ENCODE data around the gene NELL2. TPM values are rescaled to one million over a fixed set of nuclear protein-coding genes. Genes with fewer than 3 reads are reported as not detected.

Gene NELL2
- total RNA-seq, 2 donors from 2014 or later = 5.1 to 6.9 TPM

DNA sequence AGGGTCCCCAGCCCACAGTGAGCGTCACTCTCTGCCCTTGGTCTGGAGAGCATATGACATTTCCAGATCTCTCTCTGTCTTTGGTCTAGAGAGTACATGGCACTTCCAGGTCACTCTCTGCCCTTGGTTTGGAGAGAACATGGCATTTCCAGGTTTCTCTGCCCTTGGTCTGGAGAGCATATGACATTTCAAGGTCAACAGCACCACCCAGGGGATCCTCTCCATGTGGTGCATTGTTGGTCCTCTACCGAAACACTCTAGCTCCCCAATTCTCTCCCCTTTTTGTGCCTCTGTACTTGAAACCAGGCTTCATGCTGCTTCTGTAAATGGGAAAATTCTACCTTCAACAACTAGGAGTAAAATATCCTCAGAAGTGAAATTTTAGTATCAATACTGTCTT, 399.4 kb downstream of the NELL2 start:
- H3K9me3 ChIP-seq (ENCODE audit: control insufficient read depth, low read length) = peaks cover 44% of the 10 kb centered on the region
- Mint-ChIP-seq H3K4me1 (no peaks in the 10 kb centered on the region), H3K9me3 (peaks cover 48% of the 10 kb centered on the region), H3K36me3 (ENCODE audit: low read depth) (peaks cover 2% of the 10 kb centered on the region), H3K4me3 (no peak overlapping the region), H3K27ac (no peak overlapping the region), H3K27me3 (ENCODE audit: insufficient read depth) (no peaks in the 10 kb centered on the region)
- H3K27me3 ChIP-seq (ENCODE audit: control insufficient read depth, insufficient read depth, low read length, poor library complexity, severe bottlenecking) = no peaks in the 10 kb centered on the region
- 84 to 90% methylated on average over 2 of the region's 2 CpGs for WGBS, 2 experiments (ENCODE audit: insufficient coverage in 1 of 2, insufficient read length in 1 of 2)
- no peak overlapping the region for H3K4me3 ChIP-seq (ENCODE audit: low read length)
- no peak overlapping the region for H3K9ac ChIP-seq (ENCODE audit: extremely low read depth, low read length, poor library complexity, severe bottlenecking)
- H3K4me1 ChIP-seq (ENCODE audit: control insufficient read depth, insufficient read depth, low read length) = no peaks in the 10 kb centered on the region
- TF ChIP-seq, protein P1, sequence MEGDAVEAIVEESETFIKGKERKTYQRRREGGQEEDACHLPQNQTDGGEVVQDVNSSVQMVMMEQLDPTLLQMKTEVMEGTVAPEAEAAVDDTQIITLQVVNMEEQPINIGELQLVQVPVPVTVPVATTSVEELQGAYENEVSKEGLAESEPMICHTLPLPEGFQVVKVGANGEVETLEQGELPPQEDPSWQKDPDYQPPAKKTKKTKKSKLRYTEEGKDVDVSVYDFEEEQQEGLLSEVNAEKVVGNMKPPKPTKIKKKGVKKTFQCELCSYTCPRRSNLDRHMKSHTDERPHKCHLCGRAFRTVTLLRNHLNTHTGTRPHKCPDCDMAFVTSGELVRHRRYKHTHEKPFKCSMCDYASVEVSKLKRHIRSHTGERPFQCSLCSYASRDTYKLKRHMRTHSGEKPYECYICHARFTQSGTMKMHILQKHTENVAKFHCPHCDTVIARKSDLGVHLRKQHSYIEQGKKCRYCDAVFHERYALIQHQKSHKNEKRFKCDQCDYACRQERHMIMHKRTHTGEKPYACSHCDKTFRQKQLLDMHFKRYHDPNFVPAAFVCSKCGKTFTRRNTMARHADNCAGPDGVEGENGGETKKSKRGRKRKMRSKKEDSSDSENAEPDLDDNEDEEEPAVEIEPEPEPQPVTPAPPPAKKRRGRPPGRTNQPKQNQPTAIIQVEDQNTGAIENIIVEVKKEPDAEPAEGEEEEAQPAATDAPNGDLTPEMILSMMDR (conservative IDR thresholded peaks at IDR 0.05) = no peak
- no peak for DNase-seq
- no peaks in the 10 kb centered on the region for H3K36me3 ChIP-seq (ENCODE audit: control insufficient read depth, insufficient read depth, low read length)
- H3K27ac ChIP-seq (ENCODE audit: low read depth, low read length) = no peak overlapping the region

DNA sequence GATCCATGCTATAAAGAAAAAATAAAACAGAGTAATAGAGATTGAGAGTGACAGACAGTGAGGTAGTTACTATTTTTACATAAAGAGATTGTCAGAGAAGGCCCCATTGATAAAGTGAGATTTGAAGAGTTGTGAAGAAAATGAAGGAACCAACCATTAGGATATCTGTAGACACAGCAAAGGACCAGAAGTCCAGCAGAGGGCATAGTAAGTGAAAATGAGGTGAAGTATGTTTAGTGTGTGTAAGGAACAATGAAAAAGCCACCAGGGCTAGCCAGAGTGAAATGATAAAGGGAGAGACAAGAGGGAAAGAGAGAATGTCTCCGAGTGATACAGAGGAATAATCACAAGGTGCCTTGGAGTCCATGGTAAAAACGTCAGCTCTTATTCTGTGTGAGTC, 411.0 kb downstream of the NELL2 start:
- Histone ChIP-seq H3K27me3 (ENCODE audit: control insufficient read depth, insufficient read depth, low read length, poor library complexity, severe bottlenecking) (no peaks in the 10 kb centered on the region), H3K36me3 (ENCODE audit: control insufficient read depth, insufficient read depth, low read length) (no peaks in the 10 kb centered on the region), H3K4me1 (ENCODE audit: control insufficient read depth, insufficient read depth, low read length) (no peaks in the 10 kb centered on the region), H3K4me3 (ENCODE audit: low read length) (no peak overlapping the region), H3K9ac (ENCODE audit: extremely low read depth, low read length, poor library complexity, severe bottlenecking) (no peak overlapping the region), H3K9me3 (ENCODE audit: control insufficient read depth, low read length) (peaks cover 15% of the 10 kb centered on the region), H3K27ac (ENCODE audit: low read depth, low read length) (no peak overlapping the region)
- no peak overlapping the region for H3K4me3 Mint-ChIP-seq
- peaks cover 23% of the 10 kb centered on the region for H3K9me3 Mint-ChIP-seq
- WGBS, 2 experiments (ENCODE audit: insufficient coverage in 1 of 2, insufficient read length in 1 of 2) = 85 to 90% methylated on average over 2 of the region's 2 CpGs
- DNase-seq = no peak
- H3K27ac Mint-ChIP-seq = no peak overlapping the region
- H3K27me3 Mint-ChIP-seq (ENCODE audit: insufficient read depth) = peaks cover 1% of the 10 kb centered on the region
- peaks cover 2% of the 10 kb centered on the region for H3K36me3 Mint-ChIP-seq (ENCODE audit: low read depth)
- peaks cover 20% of the 10 kb centered on the region for H3K4me1 Mint-ChIP-seq
- TF ChIP-seq, protein P1 (conservative IDR thresholded peaks at IDR 0.05) = peak; percentile 59

DNA sequence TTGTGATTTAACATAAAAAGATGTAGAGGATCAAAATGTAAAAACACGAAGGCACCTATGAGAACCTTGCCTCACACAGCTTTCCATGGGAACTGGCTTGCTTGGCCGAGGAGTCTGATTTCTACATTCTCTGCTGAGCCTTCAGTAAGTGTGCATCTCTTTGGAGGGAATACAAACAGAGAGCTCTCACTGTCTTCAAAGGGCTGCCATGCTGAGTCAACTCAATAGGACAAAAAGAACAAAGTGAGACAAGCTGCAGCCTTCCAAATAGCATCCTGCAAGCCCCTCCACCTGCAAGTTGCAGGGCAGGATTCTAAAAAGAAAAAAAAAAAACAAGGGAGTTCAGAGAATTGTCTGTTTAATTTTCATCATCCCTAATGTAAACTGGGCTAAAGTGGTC, 411.9 kb downstream of the NELL2 start:
- no peaks in the 10 kb centered on the region for H3K4me1 ChIP-seq (ENCODE audit: control insufficient read depth, insufficient read depth, low read length)
- 0 to 42% methylated on average over 1 to 2 of the region's 2 CpGs for WGBS, 2 experiments (ENCODE audit: insufficient coverage in 1 of 2, insufficient read length in 1 of 2)
- peaks cover 2% of the 10 kb centered on the region for H3K36me3 Mint-ChIP-seq (ENCODE audit: low read depth)
- no peaks in the 10 kb centered on the region for H3K27me3 ChIP-seq (ENCODE audit: control insufficient read depth, insufficient read depth, low read length, poor library complexity, severe bottlenecking)
- peak overlapping the region; percentile 61 for H3K27ac ChIP-seq (ENCODE audit: low read depth, low read length)
- H3K9me3 ChIP-seq (ENCODE audit: control insufficient read depth, low read length) = peaks cover 15% of the 10 kb centered on the region
- peaks cover 20% of the 10 kb centered on the region for H3K4me1 Mint-ChIP-seq
- H3K27me3 Mint-ChIP-seq (ENCODE audit: insufficient read depth) = peaks cover 1% of the 10 kb centered on the region
- H3K4me3 ChIP-seq (ENCODE audit: low read length) = no peak overlapping the region
- TF ChIP-seq, protein P1 (conservative IDR thresholded peaks at IDR 0.05) = no peak
- no peak for DNase-seq
- no peak overlapping the region for H3K4me3 Mint-ChIP-seq
- no peaks in the 10 kb centered on the region for H3K36me3 ChIP-seq (ENCODE audit: control insufficient read depth, insufficient read depth, low read length)
- peaks cover 23% of the 10 kb centered on the region for H3K9me3 Mint-ChIP-seq
- no peak overlapping the region for H3K27ac Mint-ChIP-seq
- H3K9ac ChIP-seq (ENCODE audit: extremely low read depth, low read length, poor library complexity, severe bottlenecking) = no peak overlapping the region

Data from endodermal cell (in vitro differentiated cells).